NCI-H2196 treated with DMSO at 0.1 percent for 48 hours (cell line): ENCODE results near the gene BOD1.
A peak's percentile ranks its signal among the peaks of the same experiment; 100 is the strongest.

ENCODE experiments used
- DNase-seq: peaks from one replicate; lab custom pipeline; 2025; ENCODE audit not compliant: unreplicated experiment; lab: John Stamatoyannopoulos, UW

The BOD1 gene

DNA sequence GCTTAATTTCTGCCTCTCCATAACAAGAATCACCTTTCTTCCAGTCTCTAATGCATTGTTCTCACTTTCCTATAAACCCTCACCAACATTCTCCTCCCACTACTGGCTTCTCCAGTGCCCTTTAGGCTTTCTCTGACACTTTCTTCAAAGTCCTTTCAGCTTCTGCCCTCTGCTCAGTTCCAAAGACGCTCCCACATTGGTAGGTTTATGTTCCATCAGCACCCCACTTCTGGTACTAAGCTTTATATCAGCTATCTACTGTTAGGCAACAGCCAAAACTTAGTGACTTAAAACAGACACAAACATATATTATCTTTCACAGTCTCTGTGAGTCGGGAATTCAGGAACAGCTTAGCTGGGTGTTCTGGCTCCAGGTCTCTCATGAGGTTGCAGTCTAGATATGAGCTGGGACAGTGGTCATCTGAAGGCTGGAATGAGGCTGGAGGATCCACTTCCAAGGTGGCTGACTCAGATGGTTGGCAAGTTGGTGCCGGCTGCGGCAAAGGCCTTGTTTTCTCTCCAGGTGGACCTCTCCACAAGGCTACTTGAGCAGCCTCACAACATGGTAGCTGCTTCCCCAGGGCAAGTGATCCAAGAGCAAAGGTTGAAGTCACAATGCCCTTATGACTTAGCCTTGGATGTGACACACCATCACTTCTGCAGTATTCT, 37.4 kb downstream of the BOD1 start:
- DNase-seq: no peak

DNA sequence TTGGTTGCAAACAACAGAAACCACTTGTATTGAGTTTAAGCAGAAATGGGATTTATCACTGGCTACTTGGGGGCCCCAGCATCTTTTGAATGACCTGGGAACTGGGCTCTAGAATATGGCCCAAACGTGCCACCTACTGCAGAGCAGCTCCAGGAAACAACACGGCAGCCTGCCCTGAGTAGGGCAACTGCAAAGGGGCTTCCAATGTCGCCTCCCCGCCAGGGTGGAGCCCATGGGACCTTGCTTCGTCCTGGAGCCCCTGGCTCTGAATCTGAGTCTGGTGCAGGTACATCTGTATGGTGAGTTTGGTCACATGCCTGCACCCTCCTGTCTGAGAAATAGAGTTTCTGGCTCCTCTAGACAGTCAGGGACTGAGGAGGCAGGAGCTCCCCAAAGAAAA, 38.6 kb downstream of the BOD1 start:
- DNase-seq: no peak

DNA sequence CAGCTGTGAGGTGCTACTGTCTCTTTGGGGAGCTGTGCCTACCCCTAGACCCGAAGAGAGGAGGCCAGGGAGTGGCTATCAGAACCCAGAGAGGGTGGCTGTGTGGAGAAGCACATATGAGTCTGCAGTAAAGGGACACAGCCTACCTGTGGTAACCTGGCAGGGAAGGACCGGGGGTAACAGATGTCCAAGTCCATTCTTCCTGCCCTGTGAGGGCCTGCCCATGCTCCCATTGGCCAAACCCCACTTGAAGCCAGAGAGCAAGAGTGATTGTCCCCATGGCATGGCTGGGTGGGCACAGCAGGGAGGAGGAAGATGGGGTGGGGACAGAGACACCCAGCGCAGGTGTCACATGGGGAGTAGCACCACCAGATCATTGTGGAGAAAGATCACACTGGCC, 39.3 kb downstream of the BOD1 start:
- no peak for DNase-seq

DNA sequence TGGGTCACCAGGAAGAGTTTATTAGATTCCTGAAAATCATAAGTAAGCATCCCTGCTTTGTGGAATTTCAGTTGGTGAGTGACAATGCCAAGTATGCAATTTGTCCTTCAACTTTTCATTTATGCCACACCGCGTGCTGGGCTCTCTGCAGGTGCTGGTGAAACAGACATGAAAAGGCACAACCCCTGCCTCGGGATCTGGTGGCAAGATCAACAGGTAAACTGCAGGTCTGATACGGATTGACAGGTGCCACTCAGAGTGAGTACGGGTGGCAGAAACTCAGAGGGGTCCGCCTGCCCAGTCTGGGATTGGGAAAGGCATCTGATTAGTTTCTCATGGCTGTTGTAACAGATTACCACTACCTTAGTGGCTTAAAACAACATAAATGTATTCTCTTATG, 40.5 kb downstream of the BOD1 start:
- no peak for DNase-seq

DNA sequence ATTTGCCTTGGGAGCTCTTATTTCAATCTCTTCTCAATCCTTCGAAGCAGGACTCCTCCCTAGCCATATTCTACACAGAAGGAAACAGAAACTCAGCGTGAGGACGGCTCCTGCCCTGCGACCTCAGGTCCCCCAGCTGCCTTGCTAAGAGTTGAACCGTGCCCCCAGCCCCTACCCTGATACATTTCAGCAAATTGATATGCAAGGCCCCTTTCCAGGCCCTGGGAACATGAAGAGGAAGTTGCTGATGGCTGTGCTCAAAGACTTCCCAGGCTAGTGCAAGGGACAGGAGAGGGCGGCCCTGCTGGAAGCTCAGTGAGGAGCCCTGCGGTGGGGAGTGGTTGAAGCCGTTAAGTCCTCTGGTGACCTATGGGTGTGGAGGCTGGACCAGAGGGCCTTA, 41.5 kb downstream of the BOD1 start:
- no peak for DNase-seq

DNA sequence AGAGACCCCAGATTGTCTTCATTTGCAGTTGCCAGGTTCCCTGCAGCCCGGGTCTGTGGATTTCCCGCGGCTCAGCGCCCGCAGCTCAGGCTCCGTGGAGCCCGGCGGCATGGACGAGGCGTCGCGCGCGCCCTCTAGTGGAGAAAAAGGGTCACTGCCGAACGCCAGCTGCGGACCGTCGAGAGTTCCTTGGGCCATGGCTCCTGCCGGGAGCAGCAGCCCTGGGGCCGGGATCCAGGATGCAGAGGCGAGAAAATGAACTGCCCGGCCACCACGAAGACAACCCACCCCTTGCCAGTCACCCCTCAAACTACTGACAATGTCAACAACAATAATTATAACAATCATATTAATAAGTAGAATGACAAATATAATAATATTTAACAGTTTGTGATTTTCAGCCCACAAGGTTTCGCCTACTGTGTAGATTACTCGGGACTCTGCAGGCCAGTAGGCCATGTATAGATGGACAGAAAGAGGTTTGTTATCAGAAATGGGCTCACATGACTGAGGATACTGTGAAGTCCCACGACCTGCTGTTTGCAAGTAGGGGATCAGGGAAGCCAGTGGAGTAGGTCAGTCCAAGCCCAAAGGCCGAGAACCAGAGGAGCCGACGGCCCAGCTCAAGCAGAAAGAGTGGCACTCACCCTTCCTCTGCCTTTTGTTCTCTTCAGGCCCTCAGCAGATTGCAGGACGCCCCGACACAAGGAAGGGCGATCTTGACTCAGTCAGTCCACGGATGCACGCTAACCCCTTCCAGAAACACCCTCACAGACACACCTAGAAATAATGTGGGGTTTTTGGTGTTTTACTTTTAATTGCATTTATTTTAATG, 43.1 kb downstream of the BOD1 start:
- peak; percentile 37 for DNase-seq

DNA sequence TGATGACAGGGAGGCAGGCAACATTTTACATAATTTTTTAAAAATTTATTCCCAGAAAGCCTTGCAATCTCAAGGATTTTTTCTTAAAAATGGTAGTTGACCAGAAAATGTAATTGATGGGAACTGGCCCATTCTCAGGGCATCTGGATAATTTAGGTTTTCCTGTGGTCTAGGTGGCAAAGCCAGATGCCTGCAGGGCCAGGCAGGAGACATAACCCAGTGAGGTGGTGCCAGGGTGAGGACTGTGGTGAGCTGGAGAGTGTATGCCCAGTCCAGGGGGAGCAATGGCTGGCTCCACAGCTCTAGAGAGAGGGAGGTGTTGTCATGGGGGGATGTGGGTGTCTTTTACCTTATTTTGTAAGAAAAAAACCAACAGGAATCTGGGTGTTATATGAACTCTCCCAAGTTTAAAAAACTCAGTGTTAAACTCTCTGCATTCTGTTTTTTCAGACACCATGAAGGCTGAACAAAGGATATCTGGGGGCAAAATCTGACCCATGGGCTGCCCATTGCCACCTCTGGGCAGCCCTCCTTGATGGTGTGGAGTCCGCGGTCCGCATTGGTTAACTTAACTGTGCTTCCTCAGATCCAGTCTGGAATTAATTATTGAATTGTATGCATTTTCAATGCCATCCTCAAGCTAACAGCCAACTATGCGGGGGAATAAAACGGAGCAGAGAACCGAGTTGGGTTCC, 43.9 kb downstream of the BOD1 start:
- DNase-seq: no peak

DNA sequence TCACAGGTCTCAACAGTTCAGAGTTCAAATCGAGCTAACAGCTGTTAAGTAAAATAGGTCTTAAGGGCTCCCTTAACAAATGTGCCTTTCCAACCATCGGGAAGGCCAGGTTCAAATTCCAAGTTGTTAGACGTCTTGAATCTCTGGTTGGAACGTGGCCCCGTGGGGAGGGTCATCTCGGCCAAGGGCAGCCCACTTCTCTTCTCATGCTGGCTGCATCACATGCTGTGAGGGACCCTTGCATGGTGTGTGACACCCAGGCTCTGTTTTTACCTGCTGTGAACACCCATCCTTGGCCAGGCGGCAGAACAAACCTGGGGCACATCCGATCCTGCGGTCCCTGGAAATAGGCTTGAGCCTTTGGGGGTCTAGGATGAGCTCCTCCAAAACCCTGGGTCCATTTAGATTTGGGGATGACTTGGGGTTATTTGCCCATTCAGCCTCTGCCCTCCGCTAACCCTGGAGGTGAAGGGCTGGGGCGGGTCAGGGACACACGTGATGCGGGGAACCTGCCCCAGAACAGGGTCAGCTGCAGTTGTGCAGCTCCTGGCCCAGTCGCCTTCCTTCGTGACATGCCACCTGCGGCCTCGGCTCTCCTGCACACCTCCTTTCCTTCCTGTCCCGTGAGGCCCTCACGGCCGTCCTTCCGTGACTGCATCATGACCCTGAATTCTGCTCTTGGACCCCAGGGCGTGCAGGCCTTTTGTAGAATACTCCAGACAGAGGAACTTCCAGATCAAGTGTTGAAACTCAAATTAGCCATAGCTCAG, 45.9 kb downstream of the BOD1 start:
- DNase-seq: no peak

DNA sequence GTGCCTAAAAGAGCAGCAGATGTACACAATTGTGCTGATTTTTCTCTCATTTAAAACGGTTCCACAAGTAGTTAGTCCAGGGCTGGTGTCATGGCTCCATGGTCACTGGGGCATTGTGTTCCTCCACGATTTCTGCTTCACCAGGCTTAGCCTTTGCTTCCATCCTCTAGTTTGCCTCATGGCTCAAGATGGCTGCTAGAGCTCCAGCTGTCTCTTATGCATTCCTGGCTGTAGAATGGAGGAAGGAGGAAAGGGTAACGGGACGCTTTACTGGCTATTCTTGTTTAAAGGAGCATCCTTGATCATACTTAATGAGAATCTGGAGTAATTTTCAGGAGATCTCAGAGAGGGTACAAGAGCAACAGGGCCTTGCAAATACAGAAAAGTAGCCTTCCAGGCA, 47.7 kb downstream of the BOD1 start:
- DNase-seq: no peak

DNA sequence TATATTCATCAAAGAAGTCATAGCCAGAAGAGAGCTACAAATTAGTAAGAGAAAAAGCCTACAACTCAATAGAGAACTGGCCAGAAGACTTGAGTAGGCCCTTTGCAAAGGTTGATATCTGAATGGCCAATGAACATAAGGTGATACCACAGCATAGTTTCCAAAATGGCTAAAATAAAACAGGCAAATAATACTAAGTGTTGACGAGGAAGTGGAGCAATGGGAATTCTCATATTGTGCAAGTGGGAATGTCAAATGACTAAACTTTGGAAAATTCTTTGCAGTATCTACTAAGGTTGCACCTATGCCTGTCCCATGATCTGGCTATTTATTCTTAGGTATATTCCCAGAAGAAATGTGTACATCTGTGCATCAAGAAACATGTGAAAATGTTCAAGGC, 48.3 kb downstream of the BOD1 start:
- DNase-seq: no peak

DNA sequence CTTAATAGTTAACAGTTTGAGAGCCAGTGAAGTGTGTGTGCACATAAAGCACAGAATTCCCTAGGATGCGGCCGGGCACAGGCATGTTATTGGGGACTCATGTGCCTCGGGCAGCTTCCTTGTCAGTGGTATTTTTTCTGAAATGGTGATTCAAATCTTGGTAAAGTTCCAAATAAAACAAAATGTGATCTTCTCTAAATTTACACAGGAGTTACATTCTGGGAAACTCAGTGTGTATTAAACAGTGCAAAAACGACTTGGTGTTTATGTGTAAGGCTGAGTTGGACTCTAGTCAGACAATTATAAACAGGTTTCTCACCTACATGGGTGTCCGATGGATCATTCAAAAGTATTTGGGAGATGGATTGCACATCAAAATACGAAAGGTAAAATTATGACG, 48.9 kb downstream of the BOD1 start:
- DNase-seq: no peak

DNA sequence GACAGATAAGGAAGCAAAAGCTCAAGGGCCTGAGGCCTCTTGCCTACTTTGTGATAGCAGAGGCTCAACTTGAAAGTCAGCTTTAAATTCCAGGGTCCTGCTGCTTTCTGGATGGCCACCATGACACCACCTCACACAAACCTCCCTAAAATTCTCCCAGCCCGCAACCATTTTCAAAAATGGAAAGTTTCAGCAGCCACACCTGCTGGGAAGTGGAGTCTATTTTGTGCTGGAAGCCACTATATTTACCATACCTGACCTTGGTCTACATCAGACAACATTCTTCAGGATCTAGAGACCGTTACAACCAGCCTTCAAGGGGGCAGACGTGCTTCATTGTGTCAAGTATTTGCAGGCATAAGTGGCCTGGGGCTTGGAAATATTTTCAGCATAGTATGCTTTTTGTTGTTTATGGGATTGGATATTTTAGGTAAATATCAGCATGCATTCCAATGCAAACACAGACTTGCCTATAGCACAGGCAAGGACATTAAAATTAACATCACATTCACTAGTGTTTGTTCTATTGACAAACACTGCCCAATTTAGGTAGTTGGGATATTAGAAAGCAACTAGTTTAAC, 50.9 kb downstream of the BOD1 start:
- DNase-seq: no peak

DNA sequence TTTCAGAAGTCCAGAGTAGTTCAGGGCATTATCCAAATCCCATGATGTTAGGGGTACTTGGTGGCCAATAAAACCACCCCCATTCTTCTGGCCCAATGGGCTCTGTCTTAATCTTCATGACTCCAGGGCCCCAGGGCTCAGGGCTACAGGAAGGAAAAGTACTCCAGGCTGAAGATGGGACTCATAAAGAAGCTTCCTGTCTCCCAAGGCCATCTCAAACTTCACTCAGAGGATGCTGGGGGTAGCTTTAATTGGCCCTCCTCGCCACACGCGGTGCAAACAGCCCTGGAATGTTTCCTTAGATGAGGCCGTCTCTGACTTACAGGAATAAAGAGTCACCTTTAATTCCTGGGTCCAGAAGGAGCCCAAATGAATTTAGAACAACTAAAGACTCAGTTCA, 52.3 kb downstream of the BOD1 start:
- no peak for DNase-seq

DNA sequence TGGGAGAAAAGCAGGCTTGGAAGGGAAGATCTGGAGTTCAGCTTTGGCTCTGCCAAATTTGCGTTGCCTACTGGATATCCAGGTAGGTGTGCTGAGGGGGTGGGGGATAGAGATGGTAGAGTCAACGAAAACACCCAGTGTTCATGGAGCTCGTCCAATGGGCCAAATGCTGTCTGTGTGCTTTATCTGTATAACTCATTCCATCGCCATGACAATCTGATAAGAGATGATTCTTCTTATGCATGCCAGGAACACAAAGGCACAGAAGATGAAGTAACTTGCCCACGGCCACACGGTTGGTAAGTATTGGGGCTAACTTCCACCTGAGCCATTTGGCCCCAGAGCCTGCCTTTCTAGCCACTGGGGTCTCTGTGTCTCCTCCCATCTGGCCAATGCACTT, 53.2 kb downstream of the BOD1 start:
- no peak for DNase-seq

DNA sequence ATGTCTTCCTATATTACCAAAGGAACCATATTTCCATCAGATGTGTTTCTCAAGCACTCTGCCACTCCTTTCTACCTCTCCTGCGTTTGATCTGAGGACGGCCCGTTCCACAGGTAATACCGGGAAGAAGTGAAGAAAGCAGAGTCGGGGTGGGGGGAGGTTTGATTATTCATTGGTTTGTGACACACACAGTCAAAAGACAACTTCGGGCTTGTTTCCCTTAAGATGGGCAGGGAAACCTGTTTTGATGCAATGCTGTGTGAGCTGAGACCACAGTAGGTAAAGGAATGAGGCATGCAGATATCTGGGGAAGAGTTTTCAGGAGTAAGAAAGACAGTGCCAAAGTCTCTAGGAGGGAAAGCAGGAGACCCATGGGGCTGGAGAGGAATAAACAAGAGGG, 54.0 kb downstream of the BOD1 start:
- no peak for DNase-seq
